ENCODE results near the gene PNLDC1.

PNLDC1 gene

GRCh38 chr6:159831373-159831679 lies 31.2 kb downstream of the PNLDC1 start:
- TF ChIP-seq CTCF (IDR thresholded peaks at IDR 0.05; ENCODE audit: low read depth, low read length): no peak
- DNase-seq (ENCODE audit: extremely low read depth, low read depth): no peak

GRCh38 chr6:159832946-159833345 lies 32.9 kb downstream of the PNLDC1 start:
- no peak for DNase-seq (ENCODE audit: extremely low read depth, low read depth)
- TF ChIP-seq CTCF (IDR thresholded peaks at IDR 0.05; ENCODE audit: low read depth, low read length): no peak

GRCh38 chr6:159833556-159833955 lies 33.5 kb downstream of the PNLDC1 start:
- no peak for TF ChIP-seq CTCF (IDR thresholded peaks at IDR 0.05; ENCODE audit: low read depth, low read length)
- no peak for DNase-seq (ENCODE audit: extremely low read depth, low read depth)

- no peak for TF ChIP-seq CTCF (IDR thresholded peaks at IDR 0.05; ENCODE audit: low read depth, low read length)
- DNase-seq (ENCODE audit: extremely low read depth, low read depth): no peak
Measured at GRCh38 chr6:159833997-159834603, 34.0 kb downstream of the PNLDC1 start.

GRCh38 chr6:159836718-159837490 lies 36.8 kb downstream of the PNLDC1 start:
- DNase-seq (ENCODE audit: extremely low read depth, low read depth): no peak
- no peak for TF ChIP-seq CTCF (IDR thresholded peaks at IDR 0.05; ENCODE audit: low read depth, low read length)

- no peak for TF ChIP-seq CTCF (IDR thresholded peaks at IDR 0.05; ENCODE audit: low read depth, low read length)
- DNase-seq (ENCODE audit: extremely low read depth, low read depth): no peak
Measured at GRCh38 chr6:159837511-159837910, 37.4 kb downstream of the PNLDC1 start.

GRCh38 chr6:159838020-159838744 lies 38.1 kb downstream of the PNLDC1 start:
- TF ChIP-seq CTCF (IDR thresholded peaks at IDR 0.05; ENCODE audit: low read depth, low read length): no peak
- no peak for DNase-seq (ENCODE audit: extremely low read depth, low read depth)

Data from AG09319 (cell line).